ENCODE results near the gene QPRT.
"Not testable (repeated sequence)": the region's sequence is repeated elsewhere in the genome, so short reads cannot be mapped to it uniquely, and the experiment has no call there.

The QPRT gene

GRCh38 chr16:29694384-29695195 lies 15.6 kb downstream of the QPRT start:
- no peak for DNase-seq

GRCh38 chr16:29695675-29696074 lies 16.7 kb downstream of the QPRT start:
- DNase-seq: not testable (repeated sequence)

DNA sequence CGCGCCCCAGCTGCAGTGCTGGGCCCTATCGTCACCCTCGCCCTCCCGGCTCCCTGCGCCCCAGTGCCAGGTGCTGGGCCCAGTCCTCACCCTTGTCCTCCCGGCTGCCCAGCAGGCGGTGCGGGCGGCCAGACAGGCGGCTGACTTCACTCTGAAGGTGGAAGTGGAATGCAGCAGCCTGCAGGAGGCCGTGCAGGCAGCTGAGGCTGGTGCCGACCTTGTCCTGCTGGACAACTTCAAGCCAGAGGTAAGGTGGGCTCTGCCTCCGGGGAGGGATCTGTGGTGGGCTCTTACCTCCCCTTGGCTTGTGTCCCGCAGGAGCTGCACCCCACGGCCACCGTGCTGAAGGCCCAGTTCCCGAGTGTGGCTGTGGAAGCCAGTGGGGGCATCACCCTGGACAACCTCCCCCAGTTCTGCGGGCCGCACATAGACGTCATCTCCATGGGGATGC lies 17.9 kb downstream of the QPRT start:
- DNase-seq: no peak

- DNase-seq: no peak
These were observed 18.4 kb downstream of the QPRT start for GRCh38 chr16:29697391-29697790.

GRCh38 chr16:29698042-29698441 lies 19.1 kb downstream of the QPRT start:
- DNase-seq: no peak

DNA sequence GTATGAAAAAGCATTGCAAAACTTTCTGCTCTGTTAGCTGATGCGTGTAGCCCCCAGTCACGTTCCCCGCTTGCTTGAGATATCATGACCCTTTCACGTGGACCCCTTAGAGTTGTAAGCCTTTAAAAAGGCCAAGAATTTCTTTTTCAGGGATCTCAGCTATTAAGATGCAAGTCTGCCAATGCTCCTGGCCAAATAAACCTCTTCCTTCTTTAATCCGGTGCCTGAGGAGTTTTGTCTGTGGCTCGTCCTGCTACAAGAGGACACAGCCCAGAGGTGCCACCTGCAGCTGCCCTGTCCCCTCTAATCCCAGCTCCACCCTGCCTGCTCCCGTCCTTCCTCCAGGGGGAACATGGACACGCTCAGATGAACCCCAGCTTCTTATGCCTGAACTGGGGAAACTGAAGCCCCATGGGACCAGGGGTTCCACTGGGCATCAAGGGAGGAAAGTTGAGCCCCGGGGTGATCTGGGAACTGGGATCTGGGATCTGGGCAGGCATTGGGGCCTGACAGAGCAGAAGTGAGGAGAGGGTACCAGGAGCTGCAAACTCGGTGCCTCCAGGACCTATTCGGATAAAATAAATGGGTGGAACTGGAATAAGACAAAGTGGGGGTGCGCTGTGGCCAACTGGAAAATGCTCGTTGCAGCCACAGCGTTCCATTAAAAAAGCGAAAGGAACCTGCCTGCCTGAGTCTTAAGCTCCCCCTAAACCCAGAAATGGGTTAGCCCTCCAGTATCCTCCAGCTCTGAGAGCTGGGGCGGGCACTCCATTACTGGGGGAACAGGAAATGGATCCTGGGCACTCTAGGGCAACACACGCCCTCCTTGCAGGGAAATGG lies 19.7 kb downstream of the QPRT start:
- DNase-seq: no peak

DNA sequence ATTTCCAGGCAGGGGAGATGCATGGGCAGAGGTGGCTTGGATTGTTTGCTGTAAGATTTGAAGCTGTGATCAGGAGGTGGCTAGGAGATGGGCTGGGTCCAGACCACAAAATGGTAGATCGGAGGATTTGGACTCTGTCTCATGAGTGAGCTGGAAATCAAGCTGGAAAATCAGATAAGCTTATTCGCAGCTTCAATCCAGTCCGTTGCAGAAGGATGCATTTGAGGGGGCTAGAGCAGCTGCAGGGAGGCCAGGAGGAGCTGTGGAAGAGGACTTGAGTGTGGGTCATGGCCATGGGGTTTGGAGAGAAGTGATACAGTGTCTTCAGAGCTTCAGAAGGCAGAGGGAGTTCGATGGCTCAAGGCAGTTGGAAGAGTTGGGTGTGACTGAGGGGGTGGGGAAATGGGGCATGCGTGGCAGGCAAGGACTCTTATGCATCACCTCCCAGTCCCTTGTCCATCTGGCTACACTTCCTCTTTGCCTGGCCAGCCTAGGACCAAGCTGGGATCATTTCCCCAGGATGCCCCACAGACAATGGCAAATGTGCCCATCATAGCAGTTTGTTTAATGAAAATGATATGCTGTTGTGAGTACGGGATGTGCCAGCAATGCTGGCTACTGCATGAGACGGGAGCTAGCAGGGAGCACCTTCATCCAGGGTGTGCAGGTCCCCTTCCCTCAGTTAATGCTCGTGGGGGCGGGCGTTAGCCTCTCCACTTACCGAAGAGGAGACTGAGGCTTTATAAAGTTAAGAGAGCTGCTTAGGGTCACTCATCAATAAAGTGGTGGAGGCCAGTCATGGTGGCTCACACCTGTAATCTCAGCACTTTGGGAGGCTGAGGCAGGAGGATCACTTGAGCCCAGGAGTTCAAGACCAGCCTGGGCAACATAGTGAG lies 20.6 kb downstream of the QPRT start:
- DNase-seq: no peak

DNA sequence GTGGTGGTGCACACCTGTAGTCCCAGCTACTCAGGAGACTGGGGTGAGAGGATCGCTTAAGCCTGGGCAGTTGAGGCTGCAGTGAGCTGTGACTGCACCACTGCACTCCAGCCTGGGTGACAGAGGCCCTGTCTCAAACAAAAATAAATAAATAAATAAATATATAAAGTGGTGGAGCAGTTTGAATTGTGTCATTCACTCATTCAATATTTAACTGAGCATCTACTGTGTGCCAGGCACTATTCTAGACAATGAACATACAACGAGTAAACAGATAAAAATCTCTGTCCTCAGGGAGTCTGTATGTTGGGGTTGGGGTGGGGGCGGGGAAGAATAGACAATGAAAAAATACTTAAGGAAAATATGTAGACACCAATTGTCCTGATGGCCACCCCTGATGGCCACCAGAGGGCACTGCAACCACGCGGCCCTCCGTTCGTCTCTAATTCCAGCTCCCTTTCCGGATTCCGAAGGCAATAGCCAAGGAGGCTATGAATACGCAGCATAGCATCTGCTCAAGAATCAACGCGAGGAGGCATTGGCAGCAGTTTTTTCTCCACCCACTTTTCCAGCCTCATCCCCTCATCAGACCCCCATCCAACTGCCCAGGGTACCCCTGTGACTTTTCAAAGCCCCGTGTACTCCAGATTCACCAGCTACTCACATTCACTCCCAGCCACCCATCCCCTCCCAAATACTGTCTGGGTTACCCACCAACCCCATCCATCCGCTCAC lies 21.4 kb downstream of the QPRT start:
- DNase-seq: peak; percentile 70

GRCh38 chr16:29701214-29701555 lies 22.2 kb downstream of the QPRT start:
- no peak for DNase-seq

GRCh38 chr16:29702269-29702668 lies 23.3 kb downstream of the QPRT start:
- peak; percentile 87 for DNase-seq

DNA sequence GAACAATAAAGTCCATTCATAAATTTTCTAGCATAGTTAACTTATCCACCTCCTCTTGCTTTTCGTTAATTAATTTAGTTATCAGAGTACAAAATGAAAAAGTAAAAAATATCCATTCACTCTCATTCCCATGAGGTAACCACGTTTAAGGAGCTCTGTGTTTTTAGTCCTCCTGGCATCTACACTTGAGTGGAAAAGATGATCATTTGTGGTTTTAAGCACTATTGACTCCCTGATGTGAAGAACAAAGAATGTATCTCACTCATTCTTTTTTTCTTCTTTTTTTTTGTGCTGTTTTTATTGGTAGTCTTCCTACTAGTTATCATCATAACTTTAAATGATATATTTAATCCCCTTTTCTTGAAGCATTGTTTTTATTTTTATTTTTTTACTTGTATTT lies 26.1 kb downstream of the QPRT start:
- no peak for DNase-seq

DNA sequence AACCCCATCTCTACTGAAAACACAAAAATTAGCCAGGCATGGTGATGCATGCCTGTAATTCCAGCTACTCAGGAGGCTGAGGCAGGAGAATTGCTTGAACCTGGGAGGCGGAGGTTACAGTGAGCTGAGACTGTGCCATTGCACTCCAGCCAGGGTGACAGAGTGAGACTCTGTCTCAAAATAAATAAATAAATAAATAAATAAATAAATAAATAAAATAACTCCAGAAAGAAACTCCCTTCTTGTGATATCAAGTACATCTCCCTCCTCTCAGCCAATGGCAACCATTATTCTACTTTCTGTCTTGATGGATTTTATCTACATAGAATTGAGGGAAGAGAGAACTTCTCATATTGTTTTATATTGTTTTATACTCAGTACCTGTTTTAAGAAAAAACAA lies 28.2 kb downstream of the QPRT start:
- not testable (repeated sequence) for DNase-seq

GRCh38 chr16:29708917-29709600 lies 30.1 kb downstream of the QPRT start:
- no peak for DNase-seq

- DNase-seq: not testable (repeated sequence)
These were observed 30.7 kb downstream of the QPRT start for GRCh38 chr16:29709657-29710056.

- peak; percentile 84 for DNase-seq
These were observed 31.5 kb downstream of the QPRT start for GRCh38 chr16:29710227-29711219.

DNA sequence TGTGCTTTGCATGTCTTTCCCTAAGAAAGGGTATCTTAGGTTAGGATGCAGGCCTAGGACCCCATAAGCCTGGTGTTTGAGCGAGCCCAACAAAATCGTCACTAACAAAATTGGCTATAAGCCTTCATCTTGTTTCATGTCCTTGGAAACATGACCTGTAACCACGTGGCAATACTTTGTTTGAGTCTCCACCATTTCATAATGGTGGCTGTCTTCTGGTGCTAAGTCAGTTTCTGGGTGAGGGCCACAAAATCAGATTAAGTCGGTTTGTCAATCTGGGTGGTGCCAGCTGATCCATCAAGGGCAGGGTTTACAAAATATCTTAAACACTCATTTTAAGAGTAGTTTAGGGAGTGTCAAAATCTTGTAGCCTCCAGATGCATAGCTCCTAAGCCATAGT lies 33.8 kb downstream of the QPRT start:
- DNase-seq: no peak

DNA sequence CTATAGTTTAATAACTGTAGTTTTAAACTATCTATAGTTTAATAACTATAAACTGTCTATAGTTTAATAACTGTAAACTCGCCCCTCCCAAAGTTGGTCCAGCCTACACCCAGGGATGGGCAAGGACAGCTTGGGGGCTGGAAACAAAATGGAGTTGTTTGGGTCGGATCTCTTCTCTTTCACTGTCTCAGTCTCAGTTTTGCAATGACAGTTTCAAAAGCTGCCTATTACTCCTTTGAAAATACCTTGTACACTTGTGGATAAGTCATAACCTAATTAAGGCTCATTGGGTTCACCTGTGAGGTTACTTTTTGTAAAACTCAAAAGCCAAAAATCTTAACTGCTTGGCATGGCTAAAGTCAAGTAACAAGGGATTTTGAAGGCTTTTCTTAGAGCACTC lies 35.4 kb downstream of the QPRT start:
- no peak for DNase-seq

- no peak for DNase-seq
These were observed 36.0 kb downstream of the QPRT start for GRCh38 chr16:29714972-29715371.

GRCh38 chr16:29717113-29717512 lies 38.1 kb downstream of the QPRT start:
- DNase-seq: no peak

- DNase-seq: no peak
These were observed 40.1 kb downstream of the QPRT start for GRCh38 chr16:29719063-29719462.

Data from CD4-positive, alpha-beta T cell treated with Interleukin-4 for 4 hours (primary cell).